Cardiac septum (tissue), 1 donor: ENCODE measurements around the gene SAA1. TPM values are rescaled to one million over a fixed set of nuclear protein-coding genes. Genes with fewer than 3 reads are reported as not detected.
"Not testable (repeated sequence)": the region's sequence is repeated elsewhere in the genome, so short reads cannot be mapped to it uniquely, and the experiment has no call there.

Experiments
- DNase-seq: peaks from one replicate; pipeline ENCODE4 v3.0.0-alpha.2; 2020; ENCODE audit warnings: low spot score
- intact Hi-C: fragments of 100-400 bp; cut with DNase I; formaldehyde crosslinking; loops from one replicate; pipeline ENCODE4 v1.14.0; 2022
- total RNA-seq: library from RNA; stranded (reverse); fragmentation: NEBNext Ultra II Directional; extraction: Animal tissue kit (Norgen Biotek cat#: 25700); gene quantifications from one replicate; pipeline ENCODE4 v1.2.1, GENCODE V29; 2021
- donor health status: DM: no; HTN: no; CAD: no.

SAA1 gene
- total RNA-seq, 1 donor from 2014 or later, result 1.5 TPM

DNA sequence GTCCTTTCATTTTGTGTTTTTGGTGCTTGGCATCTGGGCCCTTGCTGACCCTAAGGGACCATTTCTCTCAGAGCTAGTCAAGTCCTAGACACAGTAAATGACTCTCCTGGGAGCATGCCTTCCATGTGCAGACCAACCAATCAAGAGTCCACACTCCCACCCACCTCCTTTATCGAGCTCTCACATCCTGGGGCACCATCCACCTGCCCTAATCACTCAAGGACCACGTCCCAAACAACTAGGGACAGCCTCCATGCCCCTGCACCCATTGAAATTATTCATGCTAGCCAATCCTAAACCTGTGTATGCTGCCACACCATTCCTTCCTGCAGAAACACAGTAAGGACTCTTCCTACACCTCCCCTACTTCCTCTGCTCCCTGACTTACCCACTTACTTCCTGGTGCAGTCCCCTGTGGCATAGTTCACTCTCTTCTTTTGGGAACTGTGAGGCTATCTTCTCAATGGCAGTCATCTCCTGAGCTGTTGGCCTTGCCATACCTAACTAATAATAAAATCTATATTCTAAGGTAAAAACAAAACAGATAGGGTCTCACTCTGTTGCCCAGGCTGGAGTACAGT is 11.2 kb upstream of the SAA1 start:
- intact Hi-C loops, result no loop called here
- no peak for DNase-seq

DNA sequence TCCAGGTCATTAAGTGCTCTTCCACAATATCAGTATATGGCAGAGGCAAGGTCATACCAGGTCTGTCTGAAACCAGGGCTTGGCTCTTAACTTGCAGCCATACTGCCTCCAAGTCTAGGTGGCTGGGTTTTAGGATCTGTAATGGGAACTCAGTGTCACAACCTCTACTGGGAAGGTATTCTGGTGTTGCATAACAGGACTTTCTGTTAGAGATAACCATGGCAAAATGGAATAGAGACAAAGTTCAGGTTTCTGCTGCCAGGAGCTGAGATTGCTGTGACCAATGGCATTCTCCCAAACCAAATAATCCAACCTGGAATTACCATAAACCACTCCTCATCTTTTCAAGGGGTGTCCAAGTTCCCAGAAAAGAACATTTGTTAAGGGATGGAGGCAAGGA is 6.8 kb upstream of the SAA1 start:
- intact Hi-C loops, result no loop called here
- DNase-seq, result no peak

DNA sequence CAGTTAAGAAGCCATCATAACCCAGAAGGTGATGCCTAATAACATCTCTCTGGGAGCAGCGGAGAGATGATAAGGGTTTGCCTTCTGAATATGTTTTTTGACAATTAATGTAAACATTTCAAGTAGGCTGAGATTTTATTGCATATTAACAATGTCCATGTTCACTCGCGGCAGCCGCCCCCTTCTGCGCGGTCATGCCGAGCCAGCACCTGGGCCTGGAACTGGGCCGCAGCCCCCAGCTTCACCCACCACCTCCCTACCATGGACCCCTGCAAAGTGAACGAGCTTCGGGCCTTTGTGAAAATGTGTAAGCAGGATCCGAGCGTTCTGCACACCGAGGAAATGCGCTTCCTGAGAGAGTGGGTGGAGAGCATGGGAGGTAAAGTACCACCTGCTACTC is 4.3 kb upstream of the SAA1 start:
- no peak for DNase-seq
- intact Hi-C loops, result no loop called here

DNA sequence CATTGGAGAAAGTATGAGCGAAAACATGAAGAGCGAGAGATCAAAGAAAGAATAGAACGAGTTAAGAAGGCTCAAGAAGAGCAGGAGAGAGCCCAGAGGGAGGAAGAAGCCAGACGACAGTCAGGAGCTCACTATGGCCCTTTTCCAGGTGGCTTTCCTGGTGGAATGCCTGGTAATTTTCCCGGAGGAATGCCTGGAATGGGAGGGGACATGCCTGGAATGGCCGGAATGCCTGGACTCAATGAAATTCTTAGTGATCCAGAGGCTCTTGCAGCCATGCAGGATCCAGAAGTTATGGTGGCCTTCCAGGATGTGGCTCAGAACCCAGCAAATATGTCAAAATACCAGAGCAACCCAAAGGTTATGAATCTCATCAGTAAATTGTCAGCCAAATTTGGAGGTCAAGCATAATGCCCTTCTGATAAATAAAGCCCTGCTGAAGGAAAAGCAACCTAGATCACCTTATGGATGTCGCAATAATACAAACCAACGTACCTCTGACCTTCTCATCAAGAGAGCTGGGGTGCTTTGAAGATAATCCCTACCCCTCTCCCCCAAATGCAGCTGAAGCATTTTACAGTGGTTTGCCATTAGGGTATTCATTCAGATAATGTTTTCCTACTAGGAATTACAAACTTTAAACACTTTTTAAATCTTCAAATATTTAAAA is 3.2 kb upstream of the SAA1 start:
- DNase-seq, intact Hi-C loops: not testable (repeated sequence)

GRCh38 chr11:18264035-18264434 is 2.0 kb upstream of the SAA1 start:
- intact Hi-C loops, result no loop called here

DNA sequence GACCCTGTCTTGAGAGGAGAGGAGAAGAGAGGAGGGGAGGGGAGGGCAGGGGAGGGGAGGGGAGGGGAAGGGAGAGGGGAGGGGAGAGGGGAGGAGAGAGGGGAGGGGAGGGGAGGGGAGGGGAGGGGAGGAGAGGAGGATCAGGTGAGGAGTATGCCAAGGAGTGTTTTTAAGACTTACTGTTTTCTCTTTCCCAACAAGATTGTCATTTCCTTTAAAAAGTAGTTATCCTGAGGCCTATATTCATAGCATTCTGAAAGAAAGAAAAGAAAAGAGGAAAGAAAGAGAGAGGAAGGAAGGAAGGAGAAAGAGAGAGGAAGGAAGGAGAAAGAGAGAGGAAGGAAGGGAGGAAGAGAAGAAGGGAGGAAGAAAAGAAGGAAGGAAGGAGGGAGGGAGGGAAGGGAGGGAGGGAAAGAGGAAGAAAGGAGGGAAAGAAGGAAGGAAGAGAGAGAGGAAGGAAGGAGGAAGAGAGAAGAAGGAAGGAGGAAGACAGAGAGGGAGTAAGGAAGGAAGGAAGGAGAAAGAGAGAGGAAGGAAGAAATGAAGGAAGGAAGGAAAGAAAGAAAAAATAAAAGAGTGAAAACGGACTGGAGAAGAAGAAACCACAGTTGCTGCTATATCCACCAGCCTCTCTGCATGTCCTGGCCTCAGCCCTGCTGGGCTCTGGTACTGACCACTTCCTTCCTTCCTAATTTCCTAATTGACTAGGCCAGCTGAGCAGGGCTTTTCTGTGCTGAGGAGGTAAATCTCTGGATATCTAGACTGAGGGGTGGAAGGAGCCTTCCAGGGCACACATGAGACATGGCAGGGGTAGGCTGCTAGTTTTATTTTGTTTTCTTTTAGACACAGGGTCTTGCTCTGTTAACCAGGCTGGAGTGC is 1.1 kb upstream of the SAA1 start:
- DNase-seq, result no peak
- intact Hi-C loops, result no loop called here

More at GRCh38 chr11:18264035-18264434, 2.0 kb upstream of the SAA1 start:
- DNase-seq, result no peak

DNA sequence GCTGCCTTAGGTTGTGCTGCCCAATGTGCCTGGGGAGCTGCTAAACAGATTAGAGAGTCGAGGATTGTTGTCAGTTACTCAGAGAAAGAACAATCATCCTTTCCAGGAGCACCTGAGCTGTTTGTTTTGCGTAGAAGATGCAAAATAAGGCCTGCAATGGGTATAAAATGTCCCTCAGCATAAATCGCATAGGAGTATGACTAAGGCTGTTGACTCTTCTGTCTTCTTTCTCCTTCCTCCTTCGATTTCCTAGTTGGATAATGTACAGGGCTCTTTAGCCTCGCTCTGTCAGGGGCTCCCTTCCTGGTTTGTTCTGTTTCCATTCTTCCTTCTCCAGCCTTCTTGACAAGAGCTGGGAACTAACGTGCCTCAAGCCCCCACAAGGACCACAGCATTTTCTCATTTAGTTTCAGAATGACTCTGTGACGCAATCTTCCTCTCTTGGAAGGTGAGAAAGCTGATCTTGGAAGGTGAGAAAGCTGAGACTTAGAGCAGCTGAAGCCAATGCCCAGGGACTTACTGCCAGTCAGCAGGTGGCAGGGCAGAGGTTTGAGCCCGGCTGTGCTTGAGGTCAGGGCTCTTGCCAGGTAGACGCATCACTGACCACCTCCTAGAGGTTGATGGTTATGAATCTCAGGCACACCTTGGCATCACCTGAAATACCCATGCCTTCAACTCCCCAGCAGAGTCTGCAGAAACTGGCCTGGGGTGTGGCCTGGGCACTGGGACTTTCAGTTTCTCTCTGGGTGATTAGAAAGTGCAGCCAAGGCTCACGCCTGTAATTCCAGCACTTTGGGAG is 1.5 kb downstream of the SAA1 start:
- intact Hi-C loops, DNase-seq: not testable (repeated sequence)

GRCh38 chr11:18269252-18269651 is 3.2 kb downstream of the SAA1 start:
- intact Hi-C loops, DNase-seq: not testable (repeated sequence)

DNA sequence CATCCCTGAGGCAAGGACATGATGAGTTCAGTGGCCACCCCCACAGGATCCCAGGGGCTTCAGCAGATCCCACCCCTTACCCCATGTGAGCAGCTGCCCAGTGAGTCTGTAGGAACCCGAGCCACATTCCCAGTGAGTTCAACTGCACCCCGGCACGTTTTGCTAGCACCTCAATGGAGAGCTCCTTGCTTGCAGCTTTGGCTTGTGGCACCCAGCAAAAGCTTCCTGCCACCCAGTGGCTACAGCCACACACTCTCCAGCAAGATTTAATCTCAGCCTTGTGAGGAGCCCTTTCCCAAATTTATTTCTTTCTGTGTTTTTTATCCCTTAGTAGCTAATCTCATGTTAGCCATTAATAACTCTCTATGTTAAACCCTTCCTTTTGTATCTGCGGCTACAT is 4.0 kb downstream of the SAA1 start:
- intact Hi-C loops, result no loop called here
- no peak for DNase-seq

DNA sequence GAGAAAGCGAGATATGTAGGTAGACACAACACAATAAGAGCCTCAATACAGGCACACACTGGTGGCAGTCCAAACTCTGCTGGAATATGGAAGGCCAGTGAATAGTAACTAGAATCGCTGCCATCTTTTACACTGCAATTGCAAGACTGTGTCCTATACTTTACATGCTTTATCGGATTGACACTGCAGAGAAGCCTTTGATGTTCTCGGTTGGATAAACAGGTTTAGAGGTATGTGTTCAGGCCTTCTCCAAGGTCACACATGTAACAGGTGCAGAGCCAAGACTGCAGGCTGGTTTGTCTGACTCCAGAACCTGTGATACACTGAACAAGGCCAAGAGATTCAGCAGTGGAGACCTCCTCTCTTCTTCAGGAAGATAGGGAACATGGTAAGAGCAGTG is 5.1 kb downstream of the SAA1 start:
- no peak for DNase-seq
- intact Hi-C loops, result no loop called here

GRCh38 chr11:18277565-18278271 is 11.7 kb downstream of the SAA1 start:
- intact Hi-C loops, result no loop called here
- DNase-seq, result no peak

DNA sequence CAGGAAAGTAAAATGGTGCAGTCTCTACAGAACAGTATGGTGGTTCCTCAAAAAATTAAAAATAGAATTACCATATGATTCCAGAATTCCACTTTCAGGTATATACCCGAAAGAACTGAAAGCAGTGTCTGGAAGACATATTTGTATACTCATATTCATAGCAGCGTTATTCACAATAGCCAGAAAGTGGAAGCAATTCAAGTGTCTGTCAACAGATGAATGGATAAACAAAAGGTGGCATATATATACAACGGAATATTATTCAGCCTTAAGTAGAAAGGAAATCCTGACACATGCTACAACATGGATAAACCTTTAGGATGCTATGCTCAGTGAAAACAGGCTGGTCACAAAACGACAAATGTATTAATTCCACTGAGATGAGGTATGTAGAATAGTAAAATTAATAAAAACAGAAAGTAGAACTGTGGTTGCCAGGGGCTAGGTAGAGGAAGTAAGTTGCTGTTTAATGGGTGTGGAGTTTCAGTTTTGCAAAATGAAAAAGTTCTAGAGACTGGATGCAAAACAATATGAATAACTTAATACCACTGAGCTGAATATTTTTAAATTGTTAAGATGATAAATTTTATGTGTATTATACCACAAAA is 14.5 kb downstream of the SAA1 start:
- intact Hi-C loops, result no loop called here
- no peak for DNase-seq

- no peak for DNase-seq
- intact Hi-C loops, result no loop called here
Observed at GRCh38 chr11:18282626-18283025, 16.6 kb downstream of the SAA1 start.

DNA sequence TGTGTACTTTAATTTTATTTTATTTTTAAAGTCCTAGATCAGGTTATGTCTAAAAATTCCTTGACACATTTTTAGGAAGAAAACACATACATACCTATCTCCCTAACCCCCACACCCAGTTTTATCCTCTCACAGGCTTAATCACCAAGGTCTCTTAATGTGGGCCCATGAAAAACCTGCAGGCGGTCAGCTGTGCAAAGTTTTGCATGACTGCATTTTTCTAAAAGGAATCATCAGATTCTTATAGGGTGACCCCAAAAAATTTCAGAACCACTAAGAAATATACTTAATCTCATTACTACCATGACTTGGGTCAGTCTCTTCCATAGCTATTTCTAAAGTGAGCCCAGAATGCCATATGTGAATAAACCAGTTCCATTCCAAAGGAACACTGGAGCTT is 19.8 kb downstream of the SAA1 start:
- intact Hi-C loops, result no loop called here
- DNase-seq, result no peak

DNA sequence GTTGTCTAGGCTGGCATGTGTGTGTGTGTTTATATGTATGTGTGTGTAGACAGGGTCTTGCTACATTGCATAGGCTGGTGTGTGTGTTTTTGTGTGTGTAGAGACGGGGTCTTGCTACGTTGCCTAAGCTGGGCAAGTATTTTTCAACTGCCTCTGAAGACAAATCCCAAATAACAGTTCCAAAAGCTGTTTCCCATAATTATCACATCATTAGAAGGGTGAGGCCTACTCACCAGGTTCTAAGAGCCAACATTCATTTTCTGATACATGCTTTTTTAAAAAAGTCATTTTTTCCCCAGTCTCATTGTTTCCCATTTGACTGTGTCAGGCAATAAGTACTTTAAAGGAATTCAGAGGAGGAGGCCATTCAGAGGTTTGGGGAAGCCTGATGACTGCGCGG is 22.8 kb downstream of the SAA1 start:
- intact Hi-C loops, result no loop called here

GRCh38 chr11:18294862-18295261 is 28.8 kb downstream of the SAA1 start:
- intact Hi-C loops, result no loop called here
- DNase-seq, result no peak

More for the DNA sequence above, 22.8 kb downstream of the SAA1 start:
- no peak for DNase-seq

- DNase-seq, result no peak
- intact Hi-C loops, result no loop called here
Observed at GRCh38 chr11:18295316-18295715, 29.3 kb downstream of the SAA1 start.

DNA sequence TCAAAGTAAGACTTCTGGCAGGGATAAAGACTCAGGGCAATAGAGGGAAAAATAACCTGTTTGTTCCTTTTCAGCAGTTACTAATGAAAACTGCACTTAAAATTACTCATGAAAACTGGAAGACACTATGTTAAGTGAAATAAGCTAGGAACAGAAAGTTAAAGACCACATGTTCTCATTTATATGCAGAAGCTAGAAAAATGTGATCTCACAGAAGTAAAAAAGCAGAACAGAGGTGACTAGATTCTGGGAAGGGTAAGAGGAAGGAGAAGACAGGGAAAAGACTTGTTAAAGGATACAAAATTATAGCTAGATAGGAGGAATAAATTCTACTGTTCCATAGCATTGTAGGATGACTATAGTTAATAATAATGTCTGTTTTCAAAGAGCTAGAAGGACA is 33.7 kb downstream of the SAA1 start:
- intact Hi-C loops, result no loop called here
- DNase-seq, result no peak

DNA sequence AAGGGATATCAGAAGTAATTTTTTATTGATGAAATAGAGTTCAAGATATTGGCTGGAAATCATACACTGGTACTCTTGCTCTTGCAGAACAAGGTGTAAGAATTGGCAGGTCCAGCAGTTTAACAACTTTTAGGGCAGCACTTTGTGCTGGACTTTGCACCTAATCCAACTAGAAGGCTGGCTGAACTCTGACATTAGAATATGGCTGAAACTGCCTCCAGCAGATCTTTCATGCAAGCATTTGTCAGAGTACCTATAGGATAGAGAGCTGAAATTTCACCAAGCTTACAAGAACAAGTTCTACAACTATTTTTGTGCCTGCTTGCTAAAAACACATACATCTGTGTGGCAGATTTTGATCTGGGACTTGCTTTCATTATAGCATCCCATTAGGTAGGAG is 38.7 kb downstream of the SAA1 start:
- no peak for DNase-seq

More for the DNA sequence above, 38.7 kb downstream of the SAA1 start:
- intact Hi-C loops, result no loop called here
